ENCODE results near the gene PLD1.

DNA sequence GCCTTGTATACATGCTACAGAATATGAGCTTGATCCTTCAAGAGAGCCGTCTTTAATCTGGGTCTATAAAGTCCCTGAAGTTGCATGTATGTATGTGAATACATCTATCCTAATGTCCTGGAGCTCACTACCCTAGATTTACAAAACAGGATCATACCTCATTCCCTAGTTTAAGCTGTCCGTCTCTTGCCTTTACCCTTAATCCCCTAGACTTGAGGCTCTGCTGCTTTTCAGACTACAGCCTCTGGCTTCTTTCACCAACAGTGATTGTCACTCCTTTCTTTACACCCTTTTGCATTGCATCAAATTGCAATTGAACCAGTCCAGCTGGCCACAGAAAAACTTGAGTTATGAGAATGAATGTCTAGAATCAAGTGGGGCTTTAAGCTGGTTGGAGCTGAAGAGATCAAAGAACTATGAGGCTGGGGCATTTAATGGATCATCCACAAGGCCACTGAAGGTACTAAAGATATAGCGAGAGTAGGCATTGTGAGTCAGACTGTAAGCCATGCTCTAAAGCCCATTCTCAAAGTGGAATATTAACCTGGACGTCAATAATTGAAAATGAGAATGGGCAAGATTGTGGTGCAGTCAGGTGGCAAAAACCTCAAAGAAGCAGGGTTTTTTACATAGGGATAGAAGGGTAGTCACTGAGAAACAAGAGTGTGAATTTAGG lies 12.3 kb upstream of the PLD1 start:
- TF ChIP-seq, protein P1, sequence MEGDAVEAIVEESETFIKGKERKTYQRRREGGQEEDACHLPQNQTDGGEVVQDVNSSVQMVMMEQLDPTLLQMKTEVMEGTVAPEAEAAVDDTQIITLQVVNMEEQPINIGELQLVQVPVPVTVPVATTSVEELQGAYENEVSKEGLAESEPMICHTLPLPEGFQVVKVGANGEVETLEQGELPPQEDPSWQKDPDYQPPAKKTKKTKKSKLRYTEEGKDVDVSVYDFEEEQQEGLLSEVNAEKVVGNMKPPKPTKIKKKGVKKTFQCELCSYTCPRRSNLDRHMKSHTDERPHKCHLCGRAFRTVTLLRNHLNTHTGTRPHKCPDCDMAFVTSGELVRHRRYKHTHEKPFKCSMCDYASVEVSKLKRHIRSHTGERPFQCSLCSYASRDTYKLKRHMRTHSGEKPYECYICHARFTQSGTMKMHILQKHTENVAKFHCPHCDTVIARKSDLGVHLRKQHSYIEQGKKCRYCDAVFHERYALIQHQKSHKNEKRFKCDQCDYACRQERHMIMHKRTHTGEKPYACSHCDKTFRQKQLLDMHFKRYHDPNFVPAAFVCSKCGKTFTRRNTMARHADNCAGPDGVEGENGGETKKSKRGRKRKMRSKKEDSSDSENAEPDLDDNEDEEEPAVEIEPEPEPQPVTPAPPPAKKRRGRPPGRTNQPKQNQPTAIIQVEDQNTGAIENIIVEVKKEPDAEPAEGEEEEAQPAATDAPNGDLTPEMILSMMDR (conservative IDR thresholded peaks at IDR 0.05; ENCODE audit: low read length) = no peak
- no peak for TF ChIP-seq EZH2phosphoT487 (IDR thresholded peaks at IDR 0.05; ENCODE audit: borderline replicate concordance)
